Stimulated activated CD8-positive, alpha-beta memory T cell treated with anti-CD3 and anti-CD28 coated beads, Interleukin-4, amount 100 ng/mL, for 4 hours (primary cell): ENCODE measurements around the gene ARL17A.
A peak's percentile ranks its signal among the peaks of the same experiment; 100 is the strongest.
"Not testable (repeated sequence)": the region's sequence is repeated elsewhere in the genome, so short reads cannot be mapped to it uniquely, and the experiment has no call there.

Experiments
- DNase-seq, 2 donors: peaks; one replicate each; pipeline ENCODE4 v3.0.0-alpha.2; 2020; ENCODE audit warnings: low read depth in 2 of 2, low spot score in 1 of 2

The ARL17A gene

GRCh38 chr17:46579083-46580075 is at the start of gene ARL17A:
ARL17A (minus strand) TSS chr17:46579691; CDS start chr17:46576322, 3,369 bp downstream.
- peak; percentile 51 to 58 for DNase-seq

DNA sequence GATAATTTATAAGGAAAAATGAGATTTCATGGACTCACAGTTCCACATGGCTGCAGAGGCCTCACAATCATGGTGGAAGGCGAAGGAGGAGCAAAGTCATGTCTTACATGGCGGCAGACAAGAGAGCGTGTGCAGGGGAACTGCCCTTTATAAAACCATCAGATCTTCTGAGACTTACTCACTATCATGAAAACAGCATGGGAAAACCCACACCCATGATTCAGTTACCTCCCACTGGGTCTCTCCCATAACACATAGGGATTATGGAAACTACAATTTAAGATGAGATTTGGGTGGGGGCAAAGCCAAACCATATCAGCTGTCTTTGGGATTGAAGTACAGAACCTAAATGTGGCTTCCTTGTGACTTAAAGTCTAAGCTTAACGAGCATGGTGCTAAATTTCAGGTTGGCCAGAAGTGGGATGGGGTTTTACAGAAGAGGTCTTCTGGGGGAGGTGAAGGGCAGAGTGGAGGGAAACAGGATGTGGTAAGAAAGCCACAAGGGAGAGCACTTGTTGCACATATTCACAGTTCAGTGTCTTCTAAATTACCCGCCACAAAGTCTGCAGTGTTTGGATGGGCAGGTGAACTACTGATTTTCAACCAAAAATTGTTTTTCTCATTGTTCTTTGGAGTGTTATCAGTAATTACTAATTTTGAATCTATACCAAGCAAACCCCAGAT is 49.4 kb upstream of the ARL17A start:
- DNase-seq: not testable (repeated sequence)

DNA sequence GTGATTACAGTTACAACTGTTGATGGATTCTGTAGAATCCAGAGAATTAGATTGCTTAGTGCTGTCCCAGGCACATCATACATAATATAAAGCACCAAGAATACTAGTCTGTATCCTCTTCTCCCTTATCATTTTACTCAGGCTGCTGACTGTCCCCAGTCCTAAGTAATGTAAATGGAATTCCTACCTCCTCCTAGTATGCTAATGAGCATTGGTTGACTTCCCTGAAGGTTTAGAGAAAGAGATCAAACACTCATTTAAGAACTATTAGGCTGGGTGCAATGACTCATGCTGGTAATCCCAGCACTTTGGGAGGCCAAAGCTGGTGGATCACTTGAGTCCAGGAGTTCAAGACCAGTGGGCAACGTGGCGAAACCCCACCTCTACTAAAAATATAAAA is 48.0 kb upstream of the ARL17A start:
- not testable (repeated sequence) for DNase-seq

DNA sequence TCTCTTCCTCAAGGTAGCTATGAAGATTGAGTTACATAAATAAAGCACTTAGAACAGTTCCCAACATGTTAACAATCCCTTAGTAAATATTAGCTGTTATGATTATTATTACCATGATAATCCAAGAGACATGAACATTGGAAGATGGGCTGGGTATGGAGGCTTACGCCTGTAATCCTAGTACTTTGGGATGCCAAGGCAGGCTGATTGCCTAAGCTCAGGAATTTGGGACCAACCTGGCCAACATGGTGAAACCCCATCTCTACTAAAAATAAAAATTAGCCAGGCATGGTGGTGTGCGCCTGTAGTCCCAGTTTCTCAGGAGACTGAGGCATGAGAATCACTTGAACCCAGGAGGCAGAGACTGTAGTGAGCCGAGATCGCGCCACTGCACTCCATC is 45.2 kb upstream of the ARL17A start:
- DNase-seq: not testable (repeated sequence)

DNA sequence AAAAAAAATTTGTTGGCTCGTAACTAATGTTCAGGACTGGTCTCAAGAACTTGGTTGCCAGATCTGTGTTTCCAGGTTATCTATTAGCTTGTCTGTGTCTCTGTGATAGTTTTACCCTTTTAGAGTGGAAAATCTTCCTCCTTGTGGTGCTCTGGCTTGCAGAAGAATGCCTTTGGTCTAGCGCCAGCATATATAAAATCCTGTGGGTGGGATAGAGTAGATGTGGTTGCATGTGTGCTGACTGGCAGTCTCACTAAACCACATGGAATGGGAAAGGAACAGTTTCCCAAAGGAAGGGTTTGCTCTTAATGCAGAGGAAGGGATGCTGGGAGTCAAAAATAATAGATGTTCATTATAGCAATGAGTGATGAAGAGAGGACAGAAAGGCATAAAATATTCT is 44.3 kb upstream of the ARL17A start:
- DNase-seq: not testable (repeated sequence)

GRCh38 chr17:46618975-46619374 is 39.5 kb upstream of the ARL17A start:
- DNase-seq: not testable (repeated sequence)

DNA sequence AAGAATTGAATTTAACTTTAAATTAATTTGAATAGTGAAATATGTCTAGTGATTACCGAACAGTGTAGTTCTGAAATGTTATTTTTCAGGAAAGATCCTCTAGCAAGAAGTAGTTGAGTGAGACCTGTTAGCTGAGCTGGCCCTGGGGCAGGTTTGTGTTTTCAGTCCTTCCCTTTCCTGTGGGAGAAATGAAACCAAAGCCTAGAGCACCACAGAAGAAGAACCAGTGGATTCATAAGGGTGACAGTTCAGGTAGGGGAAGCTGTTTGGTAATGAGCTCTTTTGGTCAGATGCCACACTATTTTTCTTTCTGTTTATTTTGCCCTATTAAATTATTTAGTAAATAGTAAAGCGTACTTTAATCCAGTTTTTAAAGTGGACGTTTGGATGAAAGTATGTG is 37.6 kb upstream of the ARL17A start:
- DNase-seq: not testable (repeated sequence)

- DNase-seq: not testable (repeated sequence)
These were observed 34.4 kb upstream of the ARL17A start for GRCh38 chr17:46613876-46614275.

DNA sequence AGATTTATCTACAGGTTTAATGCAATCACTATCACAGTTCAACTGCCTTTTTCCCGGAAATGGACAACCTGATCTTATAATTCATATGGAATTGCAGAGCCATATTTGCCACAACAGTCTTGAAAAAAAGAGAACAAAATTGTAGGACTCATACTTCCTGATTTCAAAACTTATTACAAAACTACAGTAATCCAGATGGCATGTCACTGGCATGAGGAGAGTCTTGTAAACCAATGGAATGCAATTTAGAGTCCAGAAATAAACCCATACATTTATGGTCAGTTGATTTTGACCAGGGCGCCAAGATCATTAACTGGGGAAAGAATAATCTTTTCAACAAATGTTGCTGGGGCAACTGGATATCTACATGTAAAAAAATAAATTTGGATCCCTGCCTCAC is 31.8 kb upstream of the ARL17A start:
- DNase-seq: not testable (repeated sequence)

DNA sequence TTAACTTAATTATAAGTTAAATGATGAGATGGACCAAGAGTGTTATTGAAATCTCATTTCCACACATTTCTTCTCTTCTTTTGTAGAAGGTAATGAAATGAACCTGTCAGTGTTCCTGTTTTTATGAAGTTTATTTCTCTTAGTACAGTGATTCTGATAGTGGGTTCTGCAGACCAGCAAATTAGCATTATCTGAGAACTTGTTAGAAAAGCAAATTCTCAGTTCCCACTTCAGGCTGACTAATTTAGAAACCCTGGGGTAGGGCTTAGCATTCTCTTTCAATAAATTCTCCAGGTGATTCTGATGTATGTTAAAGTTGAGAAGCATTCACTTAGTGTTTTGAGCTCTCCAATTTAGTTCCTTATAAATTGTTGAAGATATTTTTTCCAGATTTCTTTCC is 23.6 kb upstream of the ARL17A start:
- not testable (repeated sequence) for DNase-seq

DNA sequence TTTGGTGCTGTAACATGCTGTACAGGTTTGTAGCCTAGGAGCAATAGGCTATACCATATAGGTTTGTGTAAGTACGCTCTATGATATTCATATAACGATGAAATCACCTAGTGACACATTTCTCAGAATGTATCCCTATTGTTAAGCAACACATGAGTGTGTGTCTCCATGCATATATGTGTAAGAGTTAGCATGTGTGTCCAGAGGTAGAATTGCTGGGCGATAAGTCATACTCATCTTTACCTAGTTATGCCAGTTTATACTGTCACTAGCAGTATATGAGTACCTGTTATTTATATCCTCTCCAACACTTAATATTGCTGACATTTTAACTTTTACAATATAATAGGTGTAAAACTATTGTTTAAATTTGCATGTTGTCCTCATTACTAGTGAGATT is 21.3 kb upstream of the ARL17A start:
- not testable (repeated sequence) for DNase-seq

- not testable (repeated sequence) for DNase-seq
These were observed 18.9 kb upstream of the ARL17A start for GRCh38 chr17:46598344-46598931.

DNA sequence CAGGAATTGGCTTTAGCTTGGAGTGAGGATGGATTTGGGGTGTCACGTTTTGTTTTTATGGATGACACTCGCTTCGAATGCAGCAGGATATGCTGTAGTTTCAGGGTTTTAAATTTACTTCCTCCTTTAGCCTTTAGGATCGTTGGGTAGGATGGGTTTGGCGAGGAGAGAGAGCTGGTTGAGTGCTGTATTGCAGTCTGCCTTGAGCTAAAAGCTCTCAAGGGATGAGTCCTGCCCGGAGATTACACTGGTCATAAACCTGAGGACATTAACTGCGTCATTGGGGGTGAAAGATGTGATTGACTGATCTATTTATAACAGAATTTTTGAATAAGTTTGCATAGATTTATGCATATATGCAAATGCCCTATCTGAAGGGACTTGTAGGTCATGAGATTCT is 11.8 kb upstream of the ARL17A start:
- DNase-seq: not testable (repeated sequence)

DNA sequence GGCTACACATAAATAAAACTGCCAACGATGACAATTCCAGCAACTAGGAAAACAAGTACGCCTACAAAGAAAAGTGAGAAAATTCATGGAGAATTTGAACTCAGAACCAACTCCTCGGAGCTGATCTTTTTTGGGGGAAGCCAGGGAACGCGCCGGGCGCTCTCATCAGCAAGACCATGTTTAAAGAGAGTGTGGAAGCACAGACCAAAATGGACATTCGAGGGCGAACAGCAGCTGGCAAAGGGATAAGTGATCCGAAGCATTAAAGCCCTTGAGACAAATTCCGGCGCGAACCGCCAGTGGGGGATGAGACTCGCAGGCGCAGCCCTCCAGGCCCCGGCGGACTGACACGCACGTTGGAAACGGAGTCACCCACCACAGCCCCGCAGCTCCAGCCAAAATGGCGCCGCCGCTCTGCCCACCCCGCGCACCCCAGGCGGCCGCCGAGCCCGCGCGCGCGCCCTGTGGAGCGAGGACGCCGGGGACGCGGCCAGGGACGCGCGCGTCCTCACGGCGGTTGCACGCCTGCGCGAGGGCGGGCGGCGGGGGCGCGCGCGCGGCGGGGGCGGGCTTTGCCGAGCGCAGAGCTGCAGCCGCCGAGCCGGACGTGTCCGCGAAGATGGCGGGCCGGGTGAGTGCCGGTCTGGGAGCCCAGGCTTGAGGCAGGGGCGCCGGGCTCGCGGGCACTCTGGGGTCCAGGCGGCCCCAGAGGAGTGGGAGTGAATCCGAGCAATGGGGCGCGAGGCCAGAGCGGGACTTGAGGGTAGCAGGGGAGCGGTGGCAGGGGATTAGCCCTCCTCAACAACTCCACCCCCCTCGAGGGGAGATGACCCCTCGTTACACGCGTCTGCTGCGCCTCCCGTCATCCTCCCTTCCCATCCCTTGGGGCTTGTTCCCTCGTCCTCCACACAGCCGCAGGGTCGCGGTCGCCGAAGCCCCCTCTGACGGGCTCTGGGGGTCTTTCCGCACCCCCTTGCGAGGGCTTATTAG is 11.0 kb upstream of the ARL17A start, which contains the start of gene NSF:
Gene NSF (plus strand): TSS at position 513 of the 990 bp plus-strand sequence. CDS start 107 bp downstream, at position 620.
- DNase-seq: not testable (repeated sequence)

DNA sequence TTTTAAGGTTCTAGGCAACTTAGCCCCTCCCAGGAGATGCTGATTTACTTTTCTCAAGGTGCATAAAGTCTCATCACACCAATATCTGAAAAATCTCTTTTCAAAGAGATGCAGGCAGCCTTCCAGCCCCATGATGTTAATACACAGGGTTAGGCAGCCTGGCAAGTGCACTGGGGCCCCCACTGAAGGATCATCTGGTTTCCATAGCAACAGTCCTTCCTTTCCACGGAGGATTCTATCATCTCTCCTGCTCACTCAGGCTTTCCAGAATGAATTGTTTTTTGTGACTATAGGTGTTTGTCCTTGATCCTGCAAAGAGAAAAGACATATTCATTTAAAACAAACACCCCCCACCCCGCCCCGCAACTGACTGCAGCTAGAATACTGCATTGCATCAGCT is 6.0 kb upstream of the ARL17A start:
- DNase-seq: not testable (repeated sequence)

DNA sequence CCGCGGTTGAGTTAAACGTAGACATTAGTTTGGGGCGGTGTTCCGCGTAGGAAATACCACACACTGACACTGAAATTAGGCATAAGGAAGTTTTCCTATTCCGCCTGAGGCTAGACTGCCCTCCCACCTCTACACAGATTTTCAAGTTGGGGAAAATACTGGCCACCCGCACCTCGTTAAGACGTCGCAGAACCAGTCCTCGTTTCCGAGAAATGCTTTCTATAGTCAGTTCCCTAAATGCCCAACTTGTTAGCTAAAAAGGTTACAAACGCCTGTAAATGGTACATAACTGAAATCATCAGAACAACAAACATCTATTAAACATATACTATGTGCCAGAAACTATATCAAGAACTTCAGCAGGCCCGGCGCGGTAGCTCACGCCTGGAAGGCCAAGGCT is 591 bp upstream of the ARL17A start:
- DNase-seq: not testable (repeated sequence)

DNA sequence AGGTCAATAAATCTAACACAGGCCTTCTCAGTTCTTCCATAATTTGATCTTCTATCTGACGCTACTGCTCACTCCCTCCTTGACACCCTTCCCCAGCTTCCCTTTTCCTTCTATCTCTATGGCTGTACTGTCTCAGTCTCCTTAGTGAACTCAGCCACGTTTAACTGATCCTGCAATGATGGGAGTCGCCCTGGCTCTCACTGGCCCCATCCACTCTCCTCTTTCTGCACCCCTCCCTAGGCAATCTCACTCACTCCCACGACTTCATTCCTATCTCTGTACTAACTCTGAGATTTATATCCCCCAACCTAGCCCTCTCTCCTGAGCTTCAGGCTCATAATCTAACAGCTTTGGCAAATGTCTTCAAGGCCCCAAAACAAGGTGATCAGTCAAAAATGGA is 7.7 kb downstream of the ARL17A start:
- DNase-seq: not testable (repeated sequence)

DNA sequence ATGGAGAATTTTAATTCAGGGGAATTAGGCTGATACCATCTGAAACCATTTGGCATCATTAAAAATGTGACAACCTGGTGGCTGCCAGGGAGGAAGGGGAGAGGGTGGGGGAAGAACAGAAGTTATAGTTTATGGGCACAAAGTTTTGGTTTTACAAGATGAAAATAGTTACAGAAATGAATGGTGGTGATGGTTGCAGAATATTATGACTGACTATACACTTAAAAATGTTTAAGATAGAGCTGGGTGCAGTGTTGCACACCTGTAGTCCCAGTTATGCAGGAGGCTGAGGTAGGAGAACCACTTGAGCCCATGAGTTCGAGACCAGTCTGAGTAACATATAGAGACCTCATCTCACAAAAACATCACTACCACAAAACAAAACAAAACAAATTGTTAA is 12.5 kb downstream of the ARL17A start:
- DNase-seq: not testable (repeated sequence)

DNA sequence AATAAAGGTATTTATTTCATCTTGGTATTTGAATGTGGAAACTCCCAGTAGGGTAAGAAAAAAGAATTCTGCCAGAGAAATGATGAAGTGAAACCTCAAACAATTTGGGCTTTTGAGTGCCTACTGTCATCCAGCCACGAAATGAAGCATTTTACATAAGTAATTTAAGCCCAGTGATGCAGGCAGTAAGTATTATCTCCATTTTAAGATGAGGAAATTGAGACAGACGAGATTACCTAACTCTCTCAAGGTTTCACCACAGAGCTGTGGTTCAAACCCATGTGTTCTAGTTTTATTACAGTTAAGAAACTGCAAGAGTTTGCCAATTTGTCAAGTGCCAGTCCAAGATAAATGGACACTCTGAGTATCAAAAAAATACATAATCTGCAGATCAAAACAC is 13.2 kb downstream of the ARL17A start:
- not testable (repeated sequence) for DNase-seq

DNA sequence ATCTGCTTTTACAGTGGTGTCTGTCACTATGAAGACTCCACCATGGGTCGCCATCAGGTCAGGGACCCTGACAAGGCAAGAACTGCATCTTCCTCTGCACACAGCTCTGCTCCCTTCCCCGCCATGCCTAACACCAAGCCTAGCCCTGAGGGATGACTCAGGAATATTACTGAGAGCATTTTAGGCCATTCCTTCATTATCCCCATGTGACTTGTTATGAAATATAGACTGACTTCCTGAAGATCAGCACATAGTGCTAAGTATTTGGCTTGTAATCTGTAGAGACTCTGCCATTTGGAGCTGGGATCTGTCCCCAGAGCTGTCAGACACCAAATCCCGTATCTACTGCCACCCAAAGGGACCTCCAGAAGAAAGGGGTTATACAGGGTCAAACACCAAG is 19.4 kb downstream of the ARL17A start:
- DNase-seq: not testable (repeated sequence)
